CD14-positive monocyte (primary cell): ENCODE results near the gene JARID2. TPM values are rescaled to one million over a fixed set of nuclear protein-coding genes. Genes with fewer than 3 reads are reported as not detected.

Source experiments
- DNase-seq, 3 donors: peaks; one replicate each; pipeline ENCODE4 v3.0.0-alpha.2; 2011 to 2022
- H2AFZ ChIP-seq: 2 replicates; pipeline ENCODE4 v1.6.0; 2012; ENCODE audit warnings: mild to moderate bottlenecking, low read depth, low read length, inconsistent platforms; ENCODE audit not compliant: insufficient read depth, poor library complexity, severe bottlenecking
- H3K27ac ChIP-seq, 2 donors: 1 replicate in 1 of 2; 2 replicates in 1 of 2; pipeline ENCODE4 v1.5.1; 2012 to 2013; ENCODE audit warnings: low read length in 2 of 2, control low read depth in 1 of 2, inconsistent platforms in 1 of 2, low read depth in 1 of 2, mild to moderate bottlenecking in 1 of 2
- H3K27me3 ChIP-seq, 2 donors: one replicate each; pipeline versions ENCODE4 v1.6.0 to v1.6.1; 2011 to 2013; ENCODE audit warnings: low read length in 2 of 2; ENCODE audit not compliant: control insufficient read depth in 2 of 2, insufficient read depth in 2 of 2
- H3K36me3 ChIP-seq, 2 donors: replicated peaks in 1 of 2; 1 replicate in 1 of 2; 2 replicates in 1 of 2; pipeline versions ENCODE4 v1.5.1 to v1.6.1; 2012 to 2013; ENCODE audit warnings: low read length in 2 of 2, control low read depth in 1 of 2, inconsistent platforms in 1 of 2, mild to moderate bottlenecking in 1 of 2; ENCODE audit not compliant: insufficient read depth in 2 of 2, control insufficient read depth in 1 of 2
- H3K4me1 ChIP-seq, 2 donors: 1 replicate in 1 of 2; 2 replicates in 1 of 2; pipeline versions ENCODE4 v1.5.1 to v1.6.1; 2012 to 2013; ENCODE audit warnings: low read length in 2 of 2, control low read depth in 1 of 2, inconsistent platforms in 1 of 2, mild to moderate bottlenecking in 1 of 2, moderate library complexity in 1 of 2; ENCODE audit not compliant: insufficient read depth in 2 of 2, control insufficient read depth in 1 of 2
- H3K4me2 ChIP-seq: replicated peaks from 2 replicates; pipeline ENCODE3; 2012; ENCODE audit warnings: low read length, moderate library complexity, mild to moderate bottlenecking; ENCODE audit not compliant: poor library complexity, severe bottlenecking; ENCODE audit errors: extremely low read depth
- H3K4me3 ChIP-seq, 3 experiments: fragments of 200-600 bp in 1 of 3; sonication (generic) in 1 of 3; replicated peaks in 1 of 3; 1 replicate in 2 of 3; 2 replicates in 1 of 3; pipeline ENCODE4 v1.5.1; 2011 to 2013; ENCODE audit warnings: low read length in 3 of 3, mild to moderate bottlenecking in 3 of 3, control low read depth in 2 of 3, low read depth in 2 of 3, inconsistent platforms in 1 of 3, moderate library complexity in 1 of 3
- H3K79me2 ChIP-seq: 2 replicates; pipeline ENCODE4 v1.6.0; 2012; ENCODE audit warnings: mild to moderate bottlenecking, control low read depth, inconsistent platforms, low read length, moderate library complexity; ENCODE audit not compliant: insufficient read depth
- H3K9ac ChIP-seq: 2 replicates; pipeline ENCODE4 v1.6.0; 2017; ENCODE audit warnings: low read length, mild to moderate bottlenecking; ENCODE audit not compliant: insufficient read depth, poor library complexity, severe bottlenecking
- H3K9me3 ChIP-seq, 2 donors: replicated peaks in 1 of 2; 1 replicate in 1 of 2; 2 replicates in 1 of 2; pipeline versions ENCODE4 v1.5.1 to v1.6.1; 2012 to 2013; ENCODE audit warnings: low read length in 2 of 2, control low read depth in 1 of 2; ENCODE audit not compliant: control insufficient read depth in 1 of 2, insufficient read depth in 1 of 2
- H4K20me1 ChIP-seq: 2 replicates; pipeline ENCODE4 v1.6.0; 2012; ENCODE audit warnings: mild to moderate bottlenecking, low read length, control low read depth, moderate library complexity; ENCODE audit not compliant: insufficient read depth
- H3K27ac Mint-ChIP-seq, 7 donors: one replicate each; pipeline ENCODE4 v1.8.0; 2020; ENCODE audit warnings: mild to moderate bottlenecking in 7 of 7, mixed read lengths in 7 of 7, moderate library complexity in 6 of 7, inconsistent platforms in 2 of 7
- H3K27me3 Mint-ChIP-seq, 3 donors: one replicate each; pipeline ENCODE4 v1.8.0; 2021 to 2022; ENCODE audit warnings: low read depth in 3 of 3, mild to moderate bottlenecking in 3 of 3, mixed read lengths in 3 of 3, moderate library complexity in 3 of 3, inconsistent platforms in 1 of 3
- H3K36me3 Mint-ChIP-seq, 2 donors: one replicate each; pipeline ENCODE4 v1.8.0; 2020; ENCODE audit warnings: mixed read lengths in 2 of 2, inconsistent platforms in 1 of 2, mild to moderate bottlenecking in 1 of 2
- H3K4me1 Mint-ChIP-seq: one replicate; pipeline ENCODE4 v1.8.0; 2020; ENCODE audit warnings: mild to moderate bottlenecking, mixed read lengths
- H3K4me3 Mint-ChIP-seq, 2 donors: one replicate each; pipeline ENCODE4 v1.8.0; 2020; ENCODE audit warnings: mild to moderate bottlenecking in 2 of 2, mixed read lengths in 2 of 2, moderate library complexity in 1 of 2
- H3K9me3 Mint-ChIP-seq, 7 donors: one replicate each; pipeline ENCODE4 v1.8.0; 2020 to 2022; ENCODE audit warnings: mixed read lengths in 7 of 7, mild to moderate bottlenecking in 6 of 7, moderate library complexity in 6 of 7, inconsistent platforms in 2 of 7
- CTCF ChIP-seq: fragments of 200-600 bp; IDR thresholded peaks from one replicate; pipeline ENCODE4 v1.8.0; 2022; ENCODE audit warnings: antibody characterized with exemption, mild to moderate bottlenecking
- WGBS: methylation state at CpG from one replicate; pipeline ENCODE4 v1.1.5; 2013; ENCODE audit warnings: missing lambda C conversion rate; ENCODE audit not compliant: insufficient coverage; 5-methylcytosine and 5-hydroxymethylcytosine counted together
- intact Hi-C, 2 donors: fragments of 100-400 bp; cut with micrococcal nuclease; formaldehyde crosslinking; loops; one replicate each; pipeline versions ENCODE4 v1.15.0 to v1.15.1; 2023
- polyA plus RNA-seq, 3 donors: library from polyadenylated mRNA; depleted of rRNA in 1 of 3; unstranded in 2 of 3; stranded (reverse) in 1 of 3; fragments of 300-500 nt in 2 of 3; fragments of >200 nt in 1 of 3; fragmentation: Illumina TruSeq in 2 of 3; gene quantifications; 1 replicate in 2 of 3; 2 replicates in 1 of 3; pipeline ENCODE4 v1.2.3, GENCODE V29; 2012 to 2021

Gene JARID2
- polyA plus RNA-seq, 3 donors = 6.8 to 17.5 (median 12.5) TPM

DNA sequence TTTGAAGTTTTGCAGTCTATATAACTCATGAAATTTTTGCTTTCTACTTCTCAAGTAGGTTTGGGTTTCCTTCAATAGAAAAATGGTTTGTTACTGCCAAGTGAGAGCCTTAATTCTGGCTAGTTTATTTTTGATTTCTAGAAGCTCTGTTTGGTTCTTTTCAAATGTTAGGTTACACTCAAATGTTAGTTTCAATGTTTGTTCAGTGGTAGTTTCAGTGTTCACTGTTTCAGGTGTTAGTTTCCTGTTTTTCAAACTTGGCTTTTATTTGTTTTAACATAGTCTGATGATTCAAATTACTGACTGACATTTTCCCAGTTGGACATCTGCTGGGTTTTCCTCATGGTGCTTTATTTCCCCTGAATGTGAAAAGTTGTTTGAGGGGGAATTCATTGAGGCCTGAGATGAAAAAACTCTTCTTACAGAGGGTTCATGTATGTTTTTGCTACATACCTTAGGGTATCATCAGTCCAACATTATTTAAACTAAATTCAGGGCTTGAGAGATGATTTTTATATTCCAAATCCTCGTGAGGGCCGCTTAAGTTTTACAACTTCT lies 189.0 kb downstream of the JARID2 start:
- peaks cover 16 to 32% of the 10 kb centered on the region in 2 donors for H3K36me3 Mint-ChIP-seq
- peaks cover 0 to 2% (median 0%) of the 10 kb centered on the region in 3 donors for H3K27me3 Mint-ChIP-seq
- Histone ChIP-seq H3K4me3 (no peak overlapping the region), H3K36me3 (no peaks in the 10 kb centered on the region), H3K27ac (peak overlapping the region in 1 of 2 donors; percentile 2), H3K79me2 (peaks cover 100% of the 10 kb centered on the region), H3K4me2 (no peak overlapping the region), H2AFZ (no peak overlapping the region), H3K9ac (no peak overlapping the region), H3K4me1 (peaks cover 77 to 97% of the 10 kb centered on the region in 2 donors), H4K20me1 (peaks cover 100% of the 10 kb centered on the region), H3K27me3 (no peaks in the 10 kb centered on the region), H3K9me3 (no peaks in the 10 kb centered on the region)
- peaks cover 0 to 4% (median 0%) of the 10 kb centered on the region in 7 donors for H3K9me3 Mint-ChIP-seq
- TF ChIP-seq CTCF = no peak
- no peak for DNase-seq
- intact Hi-C loops = loop anchor here (5.0 kb wide), 1 partner anchor 33 kb away; no protein-coding TSS in a partner anchor
- peaks cover 95% of the 10 kb centered on the region for H3K4me1 Mint-ChIP-seq
- peak overlapping the region in 2 of 7 donors; percentile 18 to 50 for H3K27ac Mint-ChIP-seq
- H3K4me3 Mint-ChIP-seq = no peak overlapping the region
- 100% methylated on average over 1 of the region's 2 CpGs for WGBS

DNA sequence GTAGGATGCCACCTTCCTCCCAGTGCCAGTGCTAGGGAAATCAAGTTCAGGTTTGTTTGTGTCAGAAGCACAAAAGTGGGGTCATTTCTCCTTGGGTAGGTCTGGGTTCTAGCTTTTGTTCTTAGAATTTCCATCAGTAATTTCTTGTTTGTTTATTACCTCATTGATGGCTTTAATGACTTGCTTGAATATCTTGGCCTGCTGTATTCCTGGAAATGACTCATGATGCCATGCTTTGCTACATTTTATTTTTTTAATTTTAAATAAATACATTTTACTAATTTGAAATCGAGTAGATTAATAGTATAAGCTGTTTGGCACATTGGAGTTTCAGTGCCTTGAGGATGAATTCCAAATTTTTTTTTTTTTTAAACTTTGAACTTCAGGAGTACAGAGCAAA lies 189.6 kb downstream of the JARID2 start:
- no peaks in the 10 kb centered on the region for H3K27me3 ChIP-seq
- Mint-ChIP-seq H3K27me3 (peaks cover 0 to 2% (median 0%) of the 10 kb centered on the region in 3 donors), H3K9me3 (peaks cover 0 to 4% (median 0%) of the 10 kb centered on the region in 7 donors), H3K36me3 (peaks cover 16 to 29% of the 10 kb centered on the region in 2 donors), H3K4me3 (no peak overlapping the region), H3K27ac (peak overlapping the region in 1 of 7 donors; percentile 50), H3K4me1 (peaks cover 95% of the 10 kb centered on the region)
- no peak overlapping the region for H3K4me2 ChIP-seq
- H3K9me3 ChIP-seq = no peaks in the 10 kb centered on the region
- H3K27ac ChIP-seq = peak overlapping the region in 1 of 2 donors; percentile 64
- H3K9ac ChIP-seq = no peak overlapping the region
- intact Hi-C loops = loop anchor here (5.0 kb wide), 1 partner anchor 33 kb away; no protein-coding TSS in a partner anchor
- no peak overlapping the region for H2AFZ ChIP-seq
- no peak for DNase-seq
- H3K4me1 ChIP-seq = peaks cover 74 to 93% of the 10 kb centered on the region in 2 donors
- no peak for TF ChIP-seq CTCF
- peaks cover 100% of the 10 kb centered on the region for H3K79me2 ChIP-seq
- no CpG with 5 or more reads among the region's 1 CpG for WGBS
- H3K36me3 ChIP-seq = no peaks in the 10 kb centered on the region
- H4K20me1 ChIP-seq = peaks cover 100% of the 10 kb centered on the region
- no peak overlapping the region for H3K4me3 ChIP-seq
